ENCODE measurements around the gene EEA1. TPM values are rescaled to one million over a fixed set of nuclear protein-coding genes. Genes with fewer than 3 reads are reported as not detected.
"Not testable (repeated sequence)": the region's sequence is repeated elsewhere in the genome, so short reads cannot be mapped to it uniquely, and the experiment has no call there.

EEA1 gene
- total RNA-seq, 1 donor from 2014 or later: 59.2 TPM

- H3K9me3 ChIP-seq: no peaks in the 10 kb centered on the region
- H3K27me3 ChIP-seq: no peaks in the 10 kb centered on the region
- H3K27ac ChIP-seq: no peak overlapping the region
- H3K4me1 ChIP-seq: peaks cover 6% of the 10 kb centered on the region
- intact Hi-C loops (cut with DNase I): no loop called here
- no peak for TF ChIP-seq POLR2A (IDR thresholded peaks at IDR 0.05)
- no peak for TF ChIP-seq CTCF (IDR thresholded peaks at IDR 0.05)
- TF ChIP-seq POLR2AphosphoS5 (IDR thresholded peaks at IDR 0.05; ENCODE audit: insufficient read depth in 1 of 2, low read depth in 1 of 2): no peak
- no peak overlapping the region for H3K4me3 ChIP-seq
- no peak for DNase-seq (ENCODE audit: extremely low spot score in 2 of 2)
- H3K36me3 ChIP-seq: no peaks in the 10 kb centered on the region
These were observed 174.9 kb downstream of the EEA1 start for GRCh38 chr12:92753976-92754885.

GRCh38 chr12:92749691-92750090, 179.4 kb downstream of the EEA1 start:
- intact Hi-C loops (cut with DNase I): not testable (repeated sequence)
- peaks cover 19% of the 10 kb centered on the region for H3K4me1 ChIP-seq

GRCh38 chr12:92747151-92747550, 181.9 kb downstream of the EEA1 start:
- Histone ChIP-seq H3K4me3 (no peak overlapping the region), H3K4me1 (peaks cover 13% of the 10 kb centered on the region), H3K27me3 (no peaks in the 10 kb centered on the region), H3K36me3 (no peaks in the 10 kb centered on the region), H3K9me3 (no peaks in the 10 kb centered on the region), H3K27ac (no peak overlapping the region)
- intact Hi-C loops (cut with DNase I): no loop called here
- TF ChIP-seq CTCF (IDR thresholded peaks at IDR 0.05): no peak
- TF ChIP-seq POLR2A (IDR thresholded peaks at IDR 0.05): no peak
- DNase-seq (ENCODE audit: extremely low spot score in 2 of 2): no peak

More at GRCh38 chr12:92749691-92750090, 179.4 kb downstream of the EEA1 start:
- not testable (repeated sequence) for H3K36me3 ChIP-seq; DNase-seq (ENCODE audit: extremely low spot score in 2 of 2); H3K27me3 ChIP-seq; H3K27ac ChIP-seq; H3K9me3 ChIP-seq; H3K4me3 ChIP-seq

- TF ChIP-seq POLR2A (IDR thresholded peaks at IDR 0.05): no peak
- no peak for TF ChIP-seq CTCF (IDR thresholded peaks at IDR 0.05)
- TF ChIP-seq POLR2AphosphoS5 (IDR thresholded peaks at IDR 0.05; ENCODE audit: insufficient read depth in 1 of 2, low read depth in 1 of 2): peak; percentile 37 to 52
These were observed 183.1 kb downstream of the EEA1 start for GRCh38 chr12:92745856-92746550.

GRCh38 chr12:92743026-92743425, 186.1 kb downstream of the EEA1 start:
- H3K27me3 ChIP-seq: no peaks in the 10 kb centered on the region
- H3K9me3 ChIP-seq: no peaks in the 10 kb centered on the region
- no peak for DNase-seq (ENCODE audit: extremely low spot score in 2 of 2)
- H3K4me1 ChIP-seq: peaks cover 13% of the 10 kb centered on the region
- intact Hi-C loops (cut with DNase I): no loop called here
- no peak overlapping the region for H3K4me3 ChIP-seq
- TF ChIP-seq POLR2AphosphoS5 (IDR thresholded peaks at IDR 0.05; ENCODE audit: insufficient read depth in 1 of 2, low read depth in 1 of 2): no peak
- TF ChIP-seq POLR2A (IDR thresholded peaks at IDR 0.05): no peak
- TF ChIP-seq CTCF (IDR thresholded peaks at IDR 0.05): no peak
- no peaks in the 10 kb centered on the region for H3K36me3 ChIP-seq
- no peak overlapping the region for H3K27ac ChIP-seq

More at GRCh38 chr12:92745856-92746550, 183.1 kb downstream of the EEA1 start:
- peak in 1 of 2 donors; percentile 93 for DNase-seq (ENCODE audit: extremely low spot score in 2 of 2)
- H3K4me1 ChIP-seq: peaks cover 13% of the 10 kb centered on the region
- peak overlapping the region; percentile 53 for H3K27ac ChIP-seq
- H3K4me3 ChIP-seq: no peak overlapping the region
- H3K36me3 ChIP-seq: no peaks in the 10 kb centered on the region
- H3K9me3 ChIP-seq: no peaks in the 10 kb centered on the region
- intact Hi-C loops (cut with DNase I): no loop called here
- H3K27me3 ChIP-seq: no peaks in the 10 kb centered on the region

Data from vagina (tissue), 2 donors.